Glomerular endothelial cell (primary cell): Measurements from ENCODE around the gene DAD1. TPM values are rescaled to one million over a fixed set of nuclear protein-coding genes. Genes with fewer than 3 reads are reported as not detected.
"Not testable (repeated sequence)": the region's sequence is repeated elsewhere in the genome, so short reads cannot be mapped to it uniquely, and the experiment has no call there.

Experiments used
- DNase-seq: peaks from one replicate; pipeline ENCODE4 v3.0.0-alpha.2; 2011; ENCODE audit warnings: low read depth, low spot score; ENCODE audit errors: extremely low read depth
- total RNA-seq: library from RNA; depleted of rRNA; stranded (reverse); fragments of >200 nt; gene quantifications from 2 replicates; pipeline ENCODE4 v1.2.3, GENCODE V29; 2015

Gene DAD1
- total RNA-seq, 1 donor from 2014 or later, result 455 TPM

DNA sequence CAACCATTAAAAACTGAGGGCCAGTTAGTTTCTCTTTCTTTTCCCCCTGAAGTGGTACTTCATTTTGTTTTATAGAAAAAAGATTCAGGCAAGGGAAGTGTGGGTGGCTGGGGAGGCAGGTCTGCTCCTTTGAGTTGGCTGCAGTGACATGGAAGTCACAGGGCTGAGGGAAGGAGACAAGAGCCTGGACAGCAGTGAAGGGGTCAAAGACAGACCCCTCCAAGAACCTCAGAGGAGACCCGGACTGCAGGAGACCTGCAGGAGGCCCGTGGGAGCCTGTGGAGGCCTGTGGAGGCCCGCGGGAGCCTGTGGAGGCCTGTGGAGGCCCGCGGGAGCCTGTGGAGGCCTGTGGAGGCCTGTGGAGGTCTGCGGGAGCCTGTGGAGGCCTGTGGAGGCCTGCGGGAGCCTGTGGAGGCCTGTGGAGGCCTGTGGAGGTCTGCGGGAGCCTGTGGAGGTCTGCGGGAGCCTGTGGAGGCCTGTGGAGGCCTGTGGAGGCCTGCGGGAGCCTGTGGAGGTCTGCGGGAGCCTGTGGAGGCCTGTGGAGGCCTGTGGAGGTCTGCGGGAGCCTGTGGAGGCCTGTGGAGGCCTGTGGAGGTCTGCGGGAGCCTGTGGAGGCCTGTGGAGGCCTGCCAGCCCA is 35.0 kb downstream of the DAD1 start:
- DNase-seq, result not testable (repeated sequence)

DNA sequence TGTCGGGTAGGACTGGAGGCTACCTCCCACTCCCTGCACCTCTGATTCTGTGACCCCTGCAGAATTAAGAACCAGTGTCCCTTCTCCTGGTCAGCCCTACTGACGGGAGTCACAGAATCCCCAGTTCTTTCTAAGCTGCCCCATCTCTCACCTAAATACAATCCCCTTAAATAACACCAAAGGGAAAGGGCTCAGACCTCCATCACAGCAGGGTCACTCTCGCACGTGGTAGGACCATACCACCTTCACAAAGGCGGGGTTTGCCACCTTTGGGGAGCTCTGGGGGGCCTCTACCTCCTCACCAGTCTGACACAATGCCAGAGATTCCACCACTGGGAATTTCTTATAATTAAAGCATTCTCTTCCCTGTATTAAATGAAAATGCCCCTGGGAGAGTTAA is 35.6 kb downstream of the DAD1 start:
- DNase-seq, result no peak

DNA sequence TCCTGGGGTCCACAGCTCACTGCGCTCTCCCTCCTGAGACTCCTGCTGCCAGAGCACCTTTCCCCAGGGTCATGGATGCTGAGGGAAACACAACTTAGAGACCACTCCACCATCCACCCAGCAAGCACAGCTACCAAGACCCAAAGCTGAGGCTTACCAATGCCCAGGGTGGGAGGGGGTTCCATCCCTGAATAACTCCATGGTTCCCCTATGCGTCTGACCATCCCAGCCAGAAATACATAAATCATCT is 36.3 kb downstream of the DAD1 start:
- DNase-seq, result no peak

DNA sequence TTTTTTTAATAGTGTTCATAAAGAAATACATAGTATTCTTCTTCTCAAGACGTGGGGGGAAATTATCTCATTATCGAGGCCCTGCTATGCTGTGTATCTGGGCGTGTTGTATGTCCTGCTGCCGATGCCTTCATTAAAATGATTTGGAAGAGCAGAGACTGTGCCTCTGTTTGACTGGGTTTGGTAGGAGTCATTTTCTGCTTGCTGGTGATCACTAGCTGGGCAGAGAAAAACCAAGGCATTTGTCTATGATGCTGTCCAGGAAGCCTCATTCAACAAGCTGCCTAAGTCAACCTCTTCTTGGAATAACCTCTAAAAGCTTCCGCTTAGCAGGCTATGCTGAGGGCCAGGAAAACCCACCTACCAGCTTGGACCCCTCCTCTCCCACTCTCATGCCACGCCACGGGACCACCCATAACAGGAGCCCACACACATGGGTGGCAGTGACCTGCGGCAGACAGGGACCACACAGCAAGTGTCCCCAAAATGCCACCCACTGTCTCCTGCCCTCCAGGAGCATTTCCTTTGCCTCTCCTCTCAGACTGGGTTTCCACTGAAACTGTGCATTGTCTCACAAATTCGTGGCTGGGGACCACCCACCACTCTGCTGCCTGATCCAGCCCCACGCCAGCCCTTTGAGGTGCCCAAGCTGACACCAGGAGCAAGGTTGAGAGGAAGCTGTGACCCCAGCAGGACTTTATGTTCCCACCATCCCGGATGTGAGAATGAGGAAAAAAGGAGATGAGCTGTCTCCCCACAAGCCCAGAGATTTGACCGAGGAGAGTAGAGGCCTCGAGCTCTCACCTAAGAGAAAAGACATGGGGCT is 36.8 kb downstream of the DAD1 start:
- DNase-seq, result no peak

DNA sequence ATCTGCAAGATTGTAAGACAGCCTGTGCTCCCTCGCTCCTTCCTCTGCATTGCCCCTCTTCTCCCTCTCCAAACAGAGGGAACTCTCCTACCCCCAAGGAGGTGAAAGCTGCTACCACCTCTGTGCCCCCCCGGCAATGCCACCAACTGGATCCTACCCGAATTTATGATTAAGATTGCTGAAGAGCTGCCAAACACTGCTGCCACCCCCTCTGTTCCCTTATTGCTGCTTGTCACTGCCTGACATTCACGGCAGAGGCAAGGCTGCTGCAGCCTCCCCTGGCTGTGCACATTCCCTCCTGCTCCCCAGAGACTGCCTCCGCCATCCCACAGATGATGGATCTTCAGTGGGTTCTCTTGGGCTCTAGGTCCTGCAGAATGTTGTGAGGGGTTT is 37.4 kb downstream of the DAD1 start:
- no peak for DNase-seq

DNA sequence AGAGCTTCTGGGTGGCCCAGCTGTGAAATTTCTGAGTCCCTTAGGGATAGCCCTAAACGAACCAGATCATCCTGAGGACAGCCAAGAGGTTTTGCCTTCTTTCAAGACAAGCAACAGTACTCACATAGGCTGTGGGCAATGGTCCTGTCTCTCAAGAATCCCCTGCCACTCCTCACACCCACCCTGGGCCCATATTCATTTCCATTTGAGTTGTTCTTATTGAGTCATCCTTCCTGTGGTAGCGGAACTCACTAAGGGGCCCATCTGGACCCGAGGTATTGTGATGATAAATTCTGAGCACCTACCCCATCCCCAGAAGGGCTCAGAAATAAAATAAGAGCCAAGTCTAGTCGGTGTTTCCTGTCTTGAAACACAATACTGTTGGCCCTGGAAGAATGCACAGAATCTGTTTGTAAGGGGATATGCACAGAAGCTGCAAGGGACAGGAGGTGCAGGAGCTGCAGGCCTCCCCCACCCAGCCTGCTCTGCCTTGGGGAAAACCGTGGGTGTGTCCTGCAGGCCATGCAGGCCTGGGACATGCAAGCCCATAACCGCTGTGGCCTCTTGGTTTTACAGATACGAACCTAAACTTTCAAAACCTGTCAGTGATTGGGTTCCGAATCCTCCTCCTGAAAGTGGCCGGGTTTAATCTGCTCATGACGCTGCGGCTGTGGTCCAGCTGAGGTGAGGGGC is 38.9 kb downstream of the DAD1 start:
- DNase-seq, result no peak

DNA sequence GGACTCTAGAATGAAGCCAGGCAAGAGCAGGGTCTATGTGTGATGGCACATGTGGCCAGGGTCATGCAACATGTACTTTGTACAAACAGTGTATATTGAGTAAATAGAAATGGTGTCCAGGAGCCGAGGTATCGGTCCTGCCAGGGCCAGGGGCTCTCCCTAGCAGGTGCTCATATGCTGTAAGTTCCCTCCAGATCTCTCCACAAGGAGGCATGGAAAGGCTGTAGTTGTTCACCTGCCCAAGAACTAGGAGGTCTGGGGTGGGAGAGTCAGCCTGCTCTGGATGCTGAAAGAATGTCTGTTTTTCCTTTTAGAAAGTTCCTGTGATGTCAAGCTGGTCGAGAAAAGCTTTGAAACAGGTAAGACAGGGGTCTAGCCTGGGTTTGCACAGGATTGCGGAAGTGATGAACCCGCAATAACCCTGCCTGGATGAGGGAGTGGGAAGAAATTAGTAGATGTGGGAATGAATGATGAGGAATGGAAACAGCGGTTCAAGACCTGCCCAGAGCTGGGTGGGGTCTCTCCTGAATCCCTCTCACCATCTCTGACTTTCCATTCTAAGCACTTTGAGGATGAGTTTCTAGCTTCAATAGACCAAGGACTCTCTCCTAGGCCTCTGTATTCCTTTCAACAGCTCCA is 39.6 kb downstream of the DAD1 start:
- DNase-seq, result no peak

DNA sequence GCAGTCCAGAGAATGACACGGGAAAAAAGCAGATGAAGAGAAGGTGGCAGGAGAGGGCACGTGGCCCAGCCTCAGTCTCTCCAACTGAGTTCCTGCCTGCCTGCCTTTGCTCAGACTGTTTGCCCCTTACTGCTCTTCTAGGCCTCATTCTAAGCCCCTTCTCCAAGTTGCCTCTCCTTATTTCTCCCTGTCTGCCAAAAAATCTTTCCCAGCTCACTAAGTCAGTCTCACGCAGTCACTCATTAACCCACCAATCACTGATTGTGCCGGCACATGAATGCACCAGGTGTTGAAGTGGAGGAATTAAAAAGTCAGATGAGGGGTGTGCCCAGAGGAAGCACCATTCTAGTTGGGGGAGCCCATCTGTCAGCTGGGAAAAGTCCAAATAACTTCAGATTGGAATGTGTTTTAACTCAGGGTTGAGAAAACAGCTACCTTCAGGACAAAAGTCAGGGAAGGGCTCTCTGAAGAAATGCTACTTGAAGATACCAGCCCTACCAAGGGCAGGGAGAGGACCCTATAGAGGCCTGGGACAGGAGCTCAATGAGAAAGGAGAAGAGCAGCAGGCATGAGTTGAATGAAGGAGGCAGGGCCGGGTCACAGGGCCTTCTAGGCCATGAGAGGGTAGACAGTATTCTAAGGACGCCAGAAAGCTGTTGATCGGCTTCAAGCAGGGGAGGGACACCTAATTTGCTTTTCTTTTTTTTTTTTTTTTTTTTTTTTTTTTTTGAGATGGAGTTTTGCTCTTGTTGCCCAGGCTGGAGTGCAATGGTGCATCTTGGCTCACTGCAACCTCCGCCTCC is 40.9 kb downstream of the DAD1 start:
- DNase-seq, result no peak

DNA sequence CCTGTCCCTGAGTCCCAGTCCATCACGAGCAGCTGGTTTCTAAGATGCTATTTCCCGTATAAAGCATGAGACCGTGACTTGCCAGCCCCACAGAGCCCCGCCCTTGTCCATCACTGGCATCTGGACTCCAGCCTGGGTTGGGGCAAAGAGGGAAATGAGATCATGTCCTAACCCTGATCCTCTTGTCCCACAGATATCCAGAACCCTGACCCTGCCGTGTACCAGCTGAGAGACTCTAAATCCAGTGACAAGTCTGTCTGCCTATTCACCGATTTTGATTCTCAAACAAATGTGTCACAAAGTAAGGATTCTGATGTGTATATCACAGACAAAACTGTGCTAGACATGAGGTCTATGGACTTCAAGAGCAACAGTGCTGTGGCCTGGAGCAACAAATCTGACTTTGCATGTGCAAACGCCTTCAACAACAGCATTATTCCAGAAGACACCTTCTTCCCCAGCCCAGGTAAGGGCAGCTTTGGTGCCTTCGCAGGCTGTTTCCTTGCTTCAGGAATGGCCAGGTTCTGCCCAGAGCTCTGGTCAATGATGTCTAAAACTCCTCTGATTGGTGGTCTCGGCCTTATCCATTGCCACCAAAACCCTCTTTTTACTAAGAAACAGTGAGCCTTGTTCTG is 41.6 kb downstream of the DAD1 start:
- DNase-seq, result no peak

DNA sequence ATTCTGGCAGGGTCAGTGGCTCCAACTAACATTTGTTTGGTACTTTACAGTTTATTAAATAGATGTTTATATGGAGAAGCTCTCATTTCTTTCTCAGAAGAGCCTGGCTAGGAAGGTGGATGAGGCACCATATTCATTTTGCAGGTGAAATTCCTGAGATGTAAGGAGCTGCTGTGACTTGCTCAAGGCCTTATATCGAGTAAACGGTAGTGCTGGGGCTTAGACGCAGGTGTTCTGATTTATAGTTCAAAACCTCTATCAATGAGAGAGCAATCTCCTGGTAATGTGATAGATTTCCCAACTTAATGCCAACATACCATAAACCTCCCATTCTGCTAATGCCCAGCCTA is 42.3 kb downstream of the DAD1 start:
- no peak for DNase-seq

DNA sequence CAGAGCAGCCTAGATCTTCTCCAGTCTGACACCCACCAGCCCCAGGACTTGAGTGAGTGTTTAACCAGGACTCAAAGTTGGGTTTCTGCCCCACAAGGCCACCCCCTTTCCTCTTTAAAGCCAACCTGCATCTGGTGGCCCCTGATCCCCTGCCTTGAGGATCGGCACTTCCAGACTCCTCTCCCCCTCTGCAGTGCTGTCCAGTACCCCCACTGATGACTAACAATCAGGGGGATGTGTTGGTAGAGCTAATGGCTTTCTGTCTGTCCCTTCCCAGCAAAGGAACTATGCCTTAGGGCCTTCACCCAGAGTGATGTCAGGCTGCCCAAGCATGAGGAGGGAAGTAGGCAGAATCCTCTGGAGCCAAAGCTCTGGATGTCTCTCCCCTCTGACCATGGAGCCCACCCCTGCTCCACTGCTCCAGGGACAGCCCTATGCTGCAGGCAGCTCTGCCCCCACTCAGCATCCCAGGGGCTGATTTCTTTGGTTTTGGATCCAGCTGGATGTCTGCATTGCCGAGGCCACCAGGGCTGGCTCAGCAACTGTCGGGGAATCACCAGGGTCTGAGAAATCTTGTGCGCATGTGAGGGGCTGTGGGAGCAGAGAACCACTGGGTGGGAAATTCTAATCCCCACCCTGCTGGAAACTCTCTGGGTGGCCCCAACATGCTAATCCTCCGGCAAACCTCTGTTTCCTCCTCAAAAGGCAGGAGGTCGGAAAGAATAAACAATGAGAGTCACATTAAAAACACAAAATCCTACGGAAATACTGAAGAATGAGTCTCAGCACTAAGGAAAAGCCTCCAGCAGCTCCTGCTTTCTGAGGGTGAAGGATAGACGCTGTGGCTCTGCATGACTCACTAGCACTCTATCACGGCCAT is 42.9 kb downstream of the DAD1 start:
- DNase-seq, result no peak

DNA sequence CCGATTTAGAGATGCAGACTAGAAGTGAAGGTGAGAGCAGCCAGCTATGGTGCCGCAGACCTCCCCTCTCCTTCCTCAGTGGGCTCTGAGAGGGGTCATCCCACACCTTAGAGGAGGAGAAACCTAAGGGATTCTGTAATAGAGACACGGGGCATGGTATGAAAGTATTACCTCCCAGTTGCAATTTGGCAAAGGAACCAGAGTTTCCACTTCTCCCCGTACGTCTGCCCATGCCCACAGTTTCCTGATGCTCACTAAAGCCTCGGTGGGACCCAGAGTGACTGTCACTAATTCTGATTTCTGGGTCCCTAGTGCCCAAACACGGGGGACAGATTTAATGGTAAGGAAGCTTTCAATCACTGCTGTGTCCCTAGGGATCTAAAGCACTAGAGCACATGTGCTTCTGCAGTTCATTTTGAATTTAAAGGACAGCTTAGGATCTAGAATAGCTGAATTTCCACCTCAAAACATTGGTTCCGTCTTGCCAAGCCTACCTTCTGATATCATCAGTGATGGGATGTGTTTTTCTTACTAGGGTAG is 44.1 kb downstream of the DAD1 start:
- DNase-seq, result no peak

DNA sequence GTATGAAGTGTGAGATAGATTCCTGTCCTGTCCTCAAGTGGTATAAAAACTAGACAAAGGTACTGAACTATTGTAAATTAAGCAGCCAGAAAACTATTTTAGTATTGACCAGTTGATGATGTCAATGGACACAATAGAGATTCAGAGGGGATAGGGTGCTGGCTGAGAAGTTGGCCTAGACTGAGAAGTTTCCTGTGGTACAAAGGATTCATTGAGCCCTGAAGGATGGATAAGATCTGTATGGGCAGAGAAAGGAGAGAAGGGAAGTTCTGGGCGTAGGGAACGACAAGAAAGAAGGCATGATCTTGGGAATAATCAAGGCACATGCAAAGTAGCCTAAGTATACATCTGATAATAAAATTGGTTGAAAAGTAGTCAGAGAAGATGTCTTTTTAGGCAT is 44.6 kb downstream of the DAD1 start:
- DNase-seq, result no peak

DNA sequence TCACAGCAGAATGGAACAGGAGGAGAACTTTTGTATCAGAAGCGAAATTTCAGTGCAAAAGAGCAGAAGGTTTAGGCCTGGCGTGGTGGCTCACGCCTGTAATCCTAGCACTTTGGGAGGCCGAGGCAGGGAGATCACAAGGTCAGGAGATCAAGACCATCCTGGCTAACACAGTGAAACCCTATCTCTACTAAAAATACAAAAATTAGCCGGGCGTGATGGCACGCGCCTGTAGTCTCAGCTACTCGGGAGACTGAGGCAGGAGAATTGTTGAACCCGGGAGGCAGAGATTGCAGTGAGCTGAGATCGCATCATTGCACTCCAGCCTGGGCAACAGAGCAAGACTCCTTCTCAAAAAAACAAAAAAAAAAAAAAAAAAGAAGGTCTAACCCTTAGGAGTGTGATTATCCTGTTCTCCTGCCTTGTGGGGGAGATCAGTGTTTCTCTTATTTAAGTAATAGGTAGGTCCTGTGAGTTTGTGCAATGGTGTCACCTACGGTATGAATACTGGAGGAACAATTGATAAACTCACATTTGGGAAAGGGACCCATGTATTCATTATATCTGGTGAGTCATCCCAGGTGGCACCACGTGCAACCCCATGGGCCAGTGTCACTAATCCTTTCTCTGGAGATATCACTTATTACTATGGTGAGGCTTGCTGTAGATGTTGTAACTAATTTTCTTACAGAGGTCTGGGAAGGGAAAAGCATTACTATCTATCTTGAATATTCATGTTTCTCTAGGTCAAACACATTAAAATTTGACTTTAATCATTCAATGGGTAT is 45.3 kb downstream of the DAD1 start:
- not testable (repeated sequence) for DNase-seq

DNA sequence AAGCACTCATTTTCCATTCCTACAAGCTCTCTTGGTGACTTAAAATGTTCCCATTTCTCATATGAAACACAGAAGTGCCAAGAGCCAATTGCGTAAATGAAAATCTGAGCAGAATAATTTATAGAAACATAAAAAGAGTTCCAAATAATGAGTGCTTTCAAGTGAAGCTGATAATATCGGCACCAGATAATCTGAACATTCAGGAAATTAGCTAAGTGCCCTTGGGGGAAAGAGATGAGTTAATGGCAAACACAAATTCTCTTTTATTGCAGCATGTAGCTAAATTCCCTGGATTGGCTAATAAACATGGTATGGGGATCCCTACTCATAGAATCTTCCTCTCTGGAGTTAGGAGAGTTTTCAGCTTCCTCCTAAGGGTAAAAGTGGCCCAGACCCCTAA is 46.7 kb downstream of the DAD1 start:
- no peak for DNase-seq

DNA sequence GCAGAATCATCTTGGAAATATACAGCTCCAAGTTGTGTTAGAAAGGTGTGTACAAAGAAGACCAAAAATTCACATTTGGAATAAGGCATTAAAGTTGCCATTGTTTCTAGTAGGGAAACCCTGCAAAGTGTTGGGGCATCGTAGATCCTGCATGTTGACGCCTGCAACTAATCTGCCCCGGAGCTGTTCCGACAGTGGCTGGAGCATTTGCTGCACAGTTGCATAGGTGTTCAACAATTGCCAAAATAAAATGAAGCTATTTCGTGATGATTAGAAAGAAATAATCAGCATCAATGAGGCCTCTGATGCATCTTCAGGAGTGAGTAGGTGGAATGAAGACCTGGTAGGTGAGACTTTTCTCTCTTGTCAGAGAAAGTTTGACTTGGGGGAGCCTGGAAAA is 47.3 kb downstream of the DAD1 start:
- DNase-seq, result no peak

DNA sequence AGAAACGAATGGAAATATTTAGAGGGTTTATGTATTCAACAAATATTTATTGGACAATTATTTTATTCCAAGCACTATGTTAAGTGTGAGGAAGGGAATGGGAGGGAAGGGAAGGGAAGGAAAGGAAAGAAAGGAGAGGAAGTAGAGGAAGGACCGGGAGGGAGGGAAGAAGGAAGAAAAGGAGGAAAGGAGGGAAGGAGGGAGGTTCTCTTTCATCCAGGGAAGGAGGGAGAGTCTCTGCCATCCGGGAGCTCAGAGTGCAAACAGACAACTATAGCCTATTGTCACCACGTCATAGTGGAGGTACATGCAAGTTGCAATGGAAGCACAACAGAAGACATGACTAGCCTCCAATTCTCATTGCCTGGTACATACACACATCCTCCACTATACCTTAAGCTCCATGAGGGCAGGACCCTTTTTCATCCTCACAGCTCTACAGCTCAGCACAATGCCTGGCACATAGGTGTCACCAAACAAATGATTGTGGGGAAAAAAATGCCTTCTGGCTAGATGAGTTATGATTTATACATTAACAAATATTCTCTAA is 48.1 kb downstream of the DAD1 start:
- DNase-seq, result no peak

DNA sequence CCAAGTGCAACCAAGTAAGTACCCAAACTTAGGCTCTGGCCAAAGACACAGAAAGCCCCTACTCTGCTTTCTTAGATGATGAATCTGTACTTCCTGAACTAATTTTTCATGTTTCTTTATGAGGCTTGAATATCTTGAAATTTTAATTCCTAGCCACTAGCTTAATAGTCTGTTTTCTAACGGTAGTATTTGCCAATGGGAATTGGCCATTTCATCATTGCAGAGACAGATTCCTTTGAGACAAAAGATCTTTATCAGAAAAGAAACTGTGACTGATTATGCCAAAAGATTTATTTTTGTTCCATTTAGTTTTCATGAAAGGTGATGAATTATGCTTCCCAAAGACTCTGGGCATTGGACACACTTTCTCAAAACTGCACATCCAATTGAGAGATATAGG is 48.7 kb downstream of the DAD1 start:
- no peak for DNase-seq
